Left colon (tissue), 2 donors: Measurements from ENCODE around the gene PRXL2B. TPM values are rescaled to one million over a fixed set of nuclear protein-coding genes. Genes with fewer than 3 reads are reported as not detected.

Experiments
- ATAC-seq: fragments of 200-7000 bp; cut with Tn5 transposase; one replicate; pipeline ENCODE4 v1.9.1; 2020; ENCODE audit warnings: mild to moderate bottlenecking, moderate library complexity
- DNase-seq, 2 donors: peaks; one replicate each; pipeline ENCODE4 v3.0.0-alpha.2; 2020
- intact Hi-C, 2 donors: fragments of 100-400 bp; cut with DNase I in 1 of 2; cut with micrococcal nuclease in 1 of 2; formaldehyde crosslinking; loops; one replicate each; pipeline versions ENCODE4 v1.11.2 to v1.14.0; 2022; cut with DNase I, micrococcal nuclease
- total RNA-seq, 2 donors: library from RNA; stranded (reverse); fragmentation: NEBNext Ultra II Directional; extraction: Animal tissue kit (Norgen Biotek cat#: 25700); gene quantifications; one replicate each; pipeline ENCODE4 v1.2.1, GENCODE V29; 2021
- donor health status: DM: no; HTN: no; CAD: no.
- donor health status: DM: yes; HTN: yes; CAD: no.

PRXL2B gene
- total RNA-seq, 2 donors from 2014 or later = 73.9 to 86.3 TPM

GRCh38 chr1:2604844-2605508 is 18.4 kb downstream of the PRXL2B start:
- ATAC-seq (no peak), DNase-seq (peak in 1 of 2 donors; percentile 18)
- intact Hi-C loops = no loop called here

- DNase-seq (peak in 1 of 2 donors; percentile 20), ATAC-seq (no peak)
- intact Hi-C loops = no loop called here
Measured at GRCh38 chr1:2605509-2606395, 19.2 kb downstream of the PRXL2B start.

GRCh38 chr1:2606396-2606880 is 19.9 kb downstream of the PRXL2B start:
- intact Hi-C loops = no loop called here
- ATAC-seq (no peak), DNase-seq (peak in 1 of 2 donors; percentile 18)

- intact Hi-C loops = no loop called here
- DNase-seq = peak in 1 of 2 donors; percentile 16
- ATAC-seq = no peak
Measured at GRCh38 chr1:2606881-2607621, 20.5 kb downstream of the PRXL2B start.

DNA sequence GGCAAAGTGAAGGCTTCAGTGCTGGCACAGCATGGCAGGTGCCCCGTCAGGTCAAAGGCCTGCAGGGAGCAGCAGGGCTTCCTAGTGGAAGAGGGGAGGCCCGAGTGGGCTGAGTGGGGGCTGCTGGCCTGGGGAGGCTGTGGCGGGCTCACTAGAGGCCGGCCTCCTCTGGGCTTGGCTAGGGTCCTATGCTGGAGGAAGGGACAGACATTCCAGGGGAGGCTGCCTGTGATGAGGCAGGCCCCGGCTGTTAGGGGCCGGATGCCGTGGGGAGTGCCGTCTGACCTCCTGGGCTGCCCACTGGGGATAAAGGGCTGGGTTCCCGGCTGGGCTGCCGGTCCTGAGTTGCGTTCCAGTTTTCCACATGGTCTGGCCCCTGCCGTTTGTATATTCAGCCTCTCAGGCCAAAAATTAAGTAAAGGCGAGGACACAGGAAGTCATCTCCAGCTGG is 21.1 kb downstream of the PRXL2B start:
- ATAC-seq = no peak
- DNase-seq = peak in 1 of 2 donors; percentile 7
- intact Hi-C loops = no loop called here

GRCh38 chr1:2609319-2610035 is 22.9 kb downstream of the PRXL2B start:
- DNase-seq (peak; percentile 5 to 20), ATAC-seq (no peak)
- intact Hi-C loops = no loop called here

DNA sequence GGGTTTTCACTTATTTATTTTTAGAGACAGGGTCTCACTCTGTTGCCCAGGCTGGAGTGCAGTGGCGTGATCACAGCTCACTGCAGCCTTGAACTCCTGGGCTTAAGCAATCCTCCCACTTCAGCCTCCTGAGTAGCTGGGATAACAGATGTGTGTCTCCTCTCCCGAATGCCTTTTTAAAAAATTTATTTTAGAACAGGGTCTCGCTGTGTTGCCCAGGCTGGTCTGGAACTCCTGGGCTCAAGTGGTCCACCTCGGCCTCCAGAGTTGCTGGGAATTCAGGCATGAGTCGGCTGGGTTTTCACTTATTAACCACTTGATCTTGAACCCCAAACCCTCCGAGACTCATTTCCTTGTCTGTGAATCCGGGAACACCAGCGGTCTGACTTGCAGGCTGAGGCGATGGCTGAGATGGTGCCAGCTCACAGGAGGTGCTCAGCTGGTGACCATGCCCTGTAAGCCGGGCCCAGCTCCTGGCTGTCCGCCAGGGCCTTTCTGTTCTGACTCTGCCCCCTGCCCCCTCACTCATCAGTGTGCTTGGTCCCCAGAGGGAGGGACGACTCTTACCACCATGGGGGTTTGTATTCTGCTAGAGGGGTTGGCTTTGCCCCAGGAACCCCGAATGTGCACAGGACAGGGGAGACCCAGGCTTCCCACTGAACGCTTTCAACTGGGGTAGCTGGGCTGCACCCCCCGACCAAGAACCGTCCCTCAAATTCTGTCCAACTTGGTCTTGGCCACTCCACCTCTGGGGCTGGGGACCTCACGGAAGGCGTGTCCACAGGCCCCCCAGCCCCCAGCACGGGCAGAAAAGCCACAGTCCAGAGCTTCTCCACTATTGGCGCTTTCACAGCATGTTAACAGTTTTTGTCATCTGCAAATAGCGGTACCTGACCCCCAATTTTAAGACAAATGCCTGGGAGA is 23.7 kb downstream of the PRXL2B start:
- intact Hi-C loops = no loop called here
- peak; percentile 7 to 20 for DNase-seq
- ATAC-seq = no peak

DNA sequence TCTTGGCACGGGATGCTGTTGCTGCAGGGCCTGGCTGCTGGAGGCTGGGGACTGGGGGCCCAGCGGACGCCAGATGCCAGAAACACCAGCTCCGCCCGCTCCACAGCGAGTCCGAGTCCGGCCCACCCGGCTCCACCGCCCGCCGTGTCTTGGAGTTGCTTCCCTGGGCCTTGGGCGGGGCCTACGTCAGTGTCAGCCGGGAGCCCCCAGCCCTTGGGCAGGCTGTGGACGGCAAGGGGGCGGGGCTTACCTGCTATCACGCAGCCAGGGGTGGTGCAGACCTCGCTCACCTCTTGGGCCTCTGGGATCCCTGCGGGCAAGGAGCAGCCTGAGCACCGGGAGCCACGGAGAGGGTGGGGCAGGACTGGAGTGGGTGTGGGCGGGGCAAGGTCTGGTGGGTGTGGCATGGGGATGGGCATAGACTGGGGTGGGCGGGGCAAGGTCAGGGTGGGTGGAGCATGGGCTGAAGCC is 24.5 kb downstream of the PRXL2B start:
- intact Hi-C loops = no loop called here
- ATAC-seq (peak; percentile 98), DNase-seq (peak; percentile 81 to 85)

GRCh38 chr1:2611621-2612437 is 25.3 kb downstream of the PRXL2B start:
- ATAC-seq = no peak
- intact Hi-C loops = no loop called here
- DNase-seq = peak; percentile 8 to 24

DNA sequence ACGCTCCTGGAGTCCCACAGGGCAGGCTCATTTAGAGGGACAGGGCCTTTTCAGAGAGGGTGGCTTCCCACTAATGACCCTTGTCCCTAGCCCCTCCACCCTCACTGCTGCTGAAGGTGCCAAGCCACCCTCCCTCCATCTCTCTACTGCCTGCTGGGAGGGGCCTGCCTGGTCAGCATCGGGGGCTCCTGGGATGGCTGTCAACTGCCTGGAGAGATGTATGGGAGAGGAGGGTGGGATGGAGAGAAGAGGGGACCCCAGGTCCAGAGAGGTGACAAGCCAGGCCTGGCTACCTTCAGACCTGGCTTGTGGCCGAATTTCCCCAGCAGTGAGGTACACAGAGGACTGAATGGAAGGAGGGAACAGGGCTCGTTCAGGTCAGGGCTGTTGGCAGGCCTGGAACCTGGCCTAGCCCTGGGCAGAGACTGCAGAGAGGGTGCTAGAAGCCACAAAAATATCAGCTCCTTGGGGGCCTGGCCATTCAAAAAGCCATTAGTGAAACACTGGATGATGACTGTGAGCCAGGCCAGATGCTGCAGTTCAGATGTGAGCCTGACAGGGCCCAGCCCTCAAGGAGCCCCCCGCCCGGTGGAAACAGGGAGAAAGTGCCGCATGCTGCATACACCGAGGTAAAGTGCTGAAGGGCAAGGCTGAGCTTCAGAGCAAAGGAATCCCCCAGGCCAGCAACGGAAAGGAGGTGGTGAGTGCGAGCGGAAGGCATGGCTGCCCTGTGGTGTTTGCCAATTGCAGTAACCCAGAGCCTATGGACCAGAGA is 26.2 kb downstream of the PRXL2B start:
- DNase-seq = no peak
- intact Hi-C loops = no loop called here
- ATAC-seq = no peak

GRCh38 chr1:2614145-2614544 is 27.6 kb downstream of the PRXL2B start:
- DNase-seq = no peak
- intact Hi-C loops = no loop called here
- ATAC-seq = no peak

- DNase-seq (no peak), ATAC-seq (no peak)
- intact Hi-C loops = no loop called here
Measured at GRCh38 chr1:2617971-2618470, 31.4 kb downstream of the PRXL2B start.

GRCh38 chr1:2623571-2624337 is 37.2 kb downstream of the PRXL2B start:
- no peak for ATAC-seq
- intact Hi-C loops = no loop called here
- no peak for DNase-seq

- no peak for DNase-seq
- no peak for ATAC-seq
- intact Hi-C loops = no loop called here
Measured at GRCh38 chr1:2624735-2625300, 38.2 kb downstream of the PRXL2B start.

GRCh38 chr1:2625311-2625710 is 38.7 kb downstream of the PRXL2B start:
- DNase-seq (no peak), ATAC-seq (no peak)
- intact Hi-C loops = no loop called here
